ENCODE measurements around the gene SMIM36. TPM values are rescaled to one million over a fixed set of nuclear protein-coding genes. Genes with fewer than 3 reads are reported as not detected.

Gene SMIM36
- total RNA-seq, 1 donor from 2014 or later = not detected

GRCh38 chr17:55418369-55419268, 92.6 kb downstream of the SMIM36 start:
- no peak for DNase-seq (ENCODE audit: extremely low spot score in 2 of 2)
- Histone ChIP-seq H3K27ac (no peak overlapping the region), H3K36me3 (no peaks in the 10 kb centered on the region), H3K9me3 (no peaks in the 10 kb centered on the region), H3K4me1 (peaks cover 20% of the 10 kb centered on the region), H3K27me3 (no peaks in the 10 kb centered on the region), H3K4me3 (no peak overlapping the region)
- no peak for TF ChIP-seq POLR2A (IDR thresholded peaks at IDR 0.05)
- no peak for TF ChIP-seq CTCF (IDR thresholded peaks at IDR 0.05)
- intact Hi-C loops (cut with DNase I) = no loop called here

GRCh38 chr17:55417411-55418268, 93.6 kb downstream of the SMIM36 start:
- Histone ChIP-seq H3K4me3 (no peak overlapping the region), H3K4me1 (peaks cover 18% of the 10 kb centered on the region), H3K9me3 (no peaks in the 10 kb centered on the region), H3K27me3 (no peaks in the 10 kb centered on the region), H3K36me3 (no peaks in the 10 kb centered on the region), H3K27ac (no peak overlapping the region)
- no peak for TF ChIP-seq CTCF (IDR thresholded peaks at IDR 0.05)
- no peak for TF ChIP-seq POLR2A (IDR thresholded peaks at IDR 0.05)
- TF ChIP-seq POLR2AphosphoS5 (IDR thresholded peaks at IDR 0.05; ENCODE audit: insufficient read depth in 1 of 2, low read depth in 1 of 2) = no peak
- intact Hi-C loops (cut with DNase I) = no loop called here
- DNase-seq (ENCODE audit: extremely low spot score in 2 of 2) = no peak

- TF ChIP-seq CTCF (IDR thresholded peaks at IDR 0.05) = no peak
- no peak for TF ChIP-seq POLR2A (IDR thresholded peaks at IDR 0.05)
- no peak for TF ChIP-seq POLR2AphosphoS5 (IDR thresholded peaks at IDR 0.05; ENCODE audit: insufficient read depth in 1 of 2, low read depth in 1 of 2)
- H3K36me3 ChIP-seq = no peaks in the 10 kb centered on the region
- intact Hi-C loops (cut with DNase I) = no loop called here
- no peak for DNase-seq (ENCODE audit: extremely low spot score in 2 of 2)
- H3K9me3 ChIP-seq = no peaks in the 10 kb centered on the region
- H3K4me1 ChIP-seq = peaks cover 12% of the 10 kb centered on the region
- H3K4me3 ChIP-seq = no peak overlapping the region
- H3K27ac ChIP-seq = no peak overlapping the region
- no peaks in the 10 kb centered on the region for H3K27me3 ChIP-seq
Measured at GRCh38 chr17:55416470-55417052, 94.7 kb downstream of the SMIM36 start.

- intact Hi-C loops (cut with DNase I) = no loop called here
Measured at GRCh38 chr17:55416000-55416399, 95.3 kb downstream of the SMIM36 start.

More at GRCh38 chr17:55416000-55416399, 95.3 kb downstream of the SMIM36 start:
- Histone ChIP-seq H3K9me3 (no peaks in the 10 kb centered on the region), H3K4me3 (no peak overlapping the region), H3K36me3 (peaks cover 0 to 4% of the 10 kb centered on the region in 2 donors), H3K4me1 (peaks cover 10% of the 10 kb centered on the region), H3K27me3 (no peaks in the 10 kb centered on the region), H3K27ac (no peak overlapping the region)
- TF ChIP-seq POLR2A (IDR thresholded peaks at IDR 0.05) (no peak), CTCF (IDR thresholded peaks at IDR 0.05) (no peak), POLR2AphosphoS5 (IDR thresholded peaks at IDR 0.05; ENCODE audit: insufficient read depth in 1 of 2, low read depth in 1 of 2) (no peak)
- no peak for DNase-seq (ENCODE audit: extremely low spot score in 2 of 2)

Measured in vagina (tissue), 2 donors.